ENCODE data around the gene CHMP5.

CHMP5 gene

DNA sequence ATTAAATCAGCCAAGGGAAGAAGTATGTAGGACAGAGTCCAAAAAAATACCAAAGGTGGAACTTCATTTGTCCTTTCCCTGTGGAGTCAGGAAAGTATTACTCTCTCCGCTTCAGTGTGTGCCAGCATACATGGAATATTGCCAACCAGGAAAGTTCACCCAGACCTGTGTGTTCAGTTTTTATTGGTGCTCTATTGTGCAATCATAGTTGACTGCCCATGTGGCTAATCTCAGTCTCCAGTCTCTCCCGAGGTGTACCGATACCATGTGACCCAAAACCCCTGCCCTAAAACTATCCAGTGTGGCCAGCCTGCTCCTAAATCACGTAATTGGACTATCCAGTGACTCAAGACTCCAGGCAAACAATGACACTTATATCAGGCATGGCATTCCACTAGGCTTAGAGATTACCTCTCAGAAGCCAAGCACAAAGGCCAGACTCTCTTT is 64.3 kb downstream of the CHMP5 start:
- Histone ChIP-seq H2BK15ac (ENCODE audit: low read depth, poor library complexity, severe bottlenecking) (no peak overlapping the region), H3K4me2 (ENCODE audit: low read length, poor library complexity, severe bottlenecking) (no peak overlapping the region), H3K18ac (ENCODE audit: low read depth in 1 of 2, low read length in 2 of 2) (no peak overlapping the region), H4K91ac (ENCODE audit: low read length) (no peak overlapping the region), H3K9ac (ENCODE audit: low read length) (peak overlapping the region; percentile 18), H3K4ac (ENCODE audit: low read depth in 1 of 2, low read length in 2 of 2) (no peak overlapping the region), H2BK12ac (ENCODE audit: low read length in 2 of 2) (no peak overlapping the region), H3K27ac (ENCODE audit: low read length, poor library complexity, severe bottlenecking) (peak overlapping the region; percentile 63), H4K8ac (ENCODE audit: low read length) (no peak overlapping the region), H2AFZ (ENCODE audit: low read depth, low read length) (no peak overlapping the region), H2BK120ac (ENCODE audit: low read depth, low read length) (no peak overlapping the region), H3K4me1 (ENCODE audit: control insufficient read depth, insufficient read depth, low read depth, low read length) (peaks cover 2% of the 10 kb centered on the region), H3K79me1 (replicated peaks; ENCODE audit: low read length, poor library complexity, severe bottlenecking) (peaks cover 4% of the 10 kb centered on the region), H2AK5ac (ENCODE audit: low read length, severe bottlenecking) (no peak overlapping the region), H3K9me3 (ENCODE audit: control insufficient read depth, low read length) (no peaks in the 10 kb centered on the region), H3K27me3 (ENCODE audit: control insufficient read depth in 1 of 2, insufficient read depth in 1 of 2, low read length in 2 of 2) (no peaks in the 10 kb centered on the region), H3K23ac (ENCODE audit: low read length in 2 of 2) (no peak overlapping the region), H3K4me3 (ENCODE audit: insufficient read depth in 1 of 2, low read depth in 1 of 2, low read length in 2 of 2) (no peak overlapping the region), H2BK5ac (ENCODE audit: low read depth, low read length, poor library complexity, severe bottlenecking) (no peak overlapping the region), H3K36me3 (ENCODE audit: control insufficient read depth in 1 of 2, insufficient read depth in 2 of 2, low read depth in 1 of 2, low read length in 2 of 2) (peaks cover 14 to 79% of the 10 kb centered on the region in 2 experiments), H3K14ac (ENCODE audit: low read length in 2 of 2) (no peak overlapping the region)
- 76% methylated on average over 4 of the region's 4 CpGs for WGBS
- DNase-seq = peak; percentile 51

DNA sequence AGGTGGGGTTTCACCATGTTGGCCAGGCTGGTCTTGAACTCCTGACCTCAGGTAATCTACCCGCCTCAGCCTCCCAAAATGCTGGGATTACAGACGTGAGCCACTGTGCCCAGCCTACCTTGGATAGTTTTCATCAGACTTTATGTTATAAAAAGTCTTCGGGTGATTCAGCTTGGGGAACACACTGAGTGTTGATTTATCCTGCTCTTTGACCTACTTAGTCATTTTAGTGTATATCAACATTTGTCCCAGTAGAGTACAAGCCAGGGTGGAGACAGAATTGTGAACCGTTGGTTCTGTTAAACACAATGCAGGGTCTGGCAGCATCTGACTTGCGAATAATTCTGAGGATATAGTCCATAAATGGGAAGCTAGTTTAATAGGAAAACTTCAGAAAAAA is 65.1 kb downstream of the CHMP5 start:
- no peak overlapping the region for H3K18ac ChIP-seq (ENCODE audit: low read depth in 1 of 2, low read length in 2 of 2)
- peaks cover 13 to 81% of the 10 kb centered on the region in 2 experiments for H3K36me3 ChIP-seq (ENCODE audit: control insufficient read depth in 1 of 2, insufficient read depth in 2 of 2, low read depth in 1 of 2, low read length in 2 of 2)
- 56% methylated on average over 5 of the region's 5 CpGs for WGBS
- H3K14ac ChIP-seq (ENCODE audit: low read length in 2 of 2) = no peak overlapping the region
- no peak overlapping the region for H3K23ac ChIP-seq (ENCODE audit: low read length in 2 of 2)
- no peak overlapping the region for H2BK120ac ChIP-seq (ENCODE audit: low read depth, low read length)
- H3K27me3 ChIP-seq (ENCODE audit: control insufficient read depth in 1 of 2, insufficient read depth in 1 of 2, low read length in 2 of 2) = no peaks in the 10 kb centered on the region
- H2BK12ac ChIP-seq (ENCODE audit: low read length in 2 of 2) = no peak overlapping the region
- H3K9me3 ChIP-seq (ENCODE audit: control insufficient read depth, low read length) = no peaks in the 10 kb centered on the region
- DNase-seq = peak; percentile 65
- peak overlapping the region; percentile 35 for H3K9ac ChIP-seq (ENCODE audit: low read length)
- H3K4me3 ChIP-seq (ENCODE audit: insufficient read depth in 1 of 2, low read depth in 1 of 2, low read length in 2 of 2) = no peak overlapping the region
- H3K4me1 ChIP-seq (ENCODE audit: control insufficient read depth, insufficient read depth, low read depth, low read length) = peaks cover 2% of the 10 kb centered on the region
- H3K4me2 ChIP-seq (ENCODE audit: low read length, poor library complexity, severe bottlenecking) = no peak overlapping the region
- no peak overlapping the region for H2BK5ac ChIP-seq (ENCODE audit: low read depth, low read length, poor library complexity, severe bottlenecking)
- H2BK15ac ChIP-seq (ENCODE audit: low read depth, poor library complexity, severe bottlenecking) = no peak overlapping the region
- H2AK5ac ChIP-seq (ENCODE audit: low read length, severe bottlenecking) = no peak overlapping the region
- no peak overlapping the region for H3K4ac ChIP-seq (ENCODE audit: low read depth in 1 of 2, low read length in 2 of 2)
- peaks cover 4% of the 10 kb centered on the region for H3K79me1 ChIP-seq (replicated peaks; ENCODE audit: low read length, poor library complexity, severe bottlenecking)
- no peak overlapping the region for H3K27ac ChIP-seq (ENCODE audit: low read length, poor library complexity, severe bottlenecking)
- H2AFZ ChIP-seq (ENCODE audit: low read depth, low read length) = no peak overlapping the region
- no peak overlapping the region for H4K8ac ChIP-seq (ENCODE audit: low read length)
- H4K91ac ChIP-seq (ENCODE audit: low read length) = no peak overlapping the region

DNA sequence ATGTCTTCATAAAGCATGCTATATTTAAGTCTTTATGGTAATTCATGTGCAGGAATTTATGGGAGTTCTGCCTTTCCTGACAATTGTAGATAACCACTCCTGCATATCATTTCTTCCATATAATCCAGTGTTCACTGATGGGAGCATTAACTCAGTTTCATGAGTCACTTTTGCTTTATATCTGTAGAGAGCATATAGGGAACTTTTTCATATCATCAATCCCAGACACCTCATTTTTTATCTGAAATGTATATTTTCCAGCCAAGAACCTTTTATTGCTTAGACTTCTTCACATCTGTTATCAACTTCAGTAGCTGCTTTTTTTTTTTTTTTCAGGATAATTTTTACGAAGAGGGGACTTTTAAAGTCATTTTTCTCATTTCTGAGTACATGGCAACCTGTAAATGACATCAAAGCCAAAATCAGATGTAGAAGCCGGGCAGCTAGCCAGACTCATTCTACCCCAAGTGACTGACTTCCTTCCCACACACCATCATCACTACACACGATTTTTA is 66.6 kb downstream of the CHMP5 start:
- peaks cover 4% of the 10 kb centered on the region for H3K79me1 ChIP-seq (replicated peaks; ENCODE audit: low read length, poor library complexity, severe bottlenecking)
- H2BK15ac ChIP-seq (ENCODE audit: low read depth, poor library complexity, severe bottlenecking) = no peak overlapping the region
- H3K14ac ChIP-seq (ENCODE audit: low read length in 2 of 2) = no peak overlapping the region
- no peak overlapping the region for H3K18ac ChIP-seq (ENCODE audit: low read depth in 1 of 2, low read length in 2 of 2)
- no peak overlapping the region for H3K4ac ChIP-seq (ENCODE audit: low read depth in 1 of 2, low read length in 2 of 2)
- no peak overlapping the region for H3K27ac ChIP-seq (ENCODE audit: low read length, poor library complexity, severe bottlenecking)
- no peaks in the 10 kb centered on the region for H3K9me3 ChIP-seq (ENCODE audit: control insufficient read depth, low read length)
- H2AFZ ChIP-seq (ENCODE audit: low read depth, low read length) = no peak overlapping the region
- H2BK5ac ChIP-seq (ENCODE audit: low read depth, low read length, poor library complexity, severe bottlenecking) = no peak overlapping the region
- H2BK12ac ChIP-seq (ENCODE audit: low read length in 2 of 2) = no peak overlapping the region
- no peak overlapping the region for H2BK120ac ChIP-seq (ENCODE audit: low read depth, low read length)
- H3K36me3 ChIP-seq (ENCODE audit: control insufficient read depth in 1 of 2, insufficient read depth in 2 of 2, low read depth in 1 of 2, low read length in 2 of 2) = peaks cover 14 to 82% of the 10 kb centered on the region in 2 experiments
- H4K91ac ChIP-seq (ENCODE audit: low read length) = no peak overlapping the region
- no peak overlapping the region for H3K4me2 ChIP-seq (ENCODE audit: low read length, poor library complexity, severe bottlenecking)
- no peak overlapping the region for H3K9ac ChIP-seq (ENCODE audit: low read length)
- no peaks in the 10 kb centered on the region for H3K27me3 ChIP-seq (ENCODE audit: control insufficient read depth in 1 of 2, insufficient read depth in 1 of 2, low read length in 2 of 2)
- H3K23ac ChIP-seq (ENCODE audit: low read length in 2 of 2) = no peak overlapping the region
- H3K4me3 ChIP-seq (ENCODE audit: insufficient read depth in 1 of 2, low read depth in 1 of 2, low read length in 2 of 2) = no peak overlapping the region
- WGBS = 92% methylated on average over 3 of the region's 3 CpGs
- no peak overlapping the region for H4K8ac ChIP-seq (ENCODE audit: low read length)
- H2AK5ac ChIP-seq (ENCODE audit: low read length, severe bottlenecking) = no peak overlapping the region
- peaks cover 2% of the 10 kb centered on the region for H3K4me1 ChIP-seq (ENCODE audit: control insufficient read depth, insufficient read depth, low read depth, low read length)
- no peak for DNase-seq

Measured in mesenchymal stem cell (in vitro differentiated cells and primary cell).